NK-92 (cell line): ENCODE results near the gene TBC1D2B.
"Not testable (repeated sequence)": the region's sequence is repeated elsewhere in the genome, so short reads cannot be mapped to it uniquely, and the experiment has no call there.

Source experiments
- DNase-seq: peaks from one replicate; lab custom pipeline; 2025; ENCODE audit not compliant: unreplicated experiment; lab: John Stamatoyannopoulos, UW

The TBC1D2B gene

DNA sequence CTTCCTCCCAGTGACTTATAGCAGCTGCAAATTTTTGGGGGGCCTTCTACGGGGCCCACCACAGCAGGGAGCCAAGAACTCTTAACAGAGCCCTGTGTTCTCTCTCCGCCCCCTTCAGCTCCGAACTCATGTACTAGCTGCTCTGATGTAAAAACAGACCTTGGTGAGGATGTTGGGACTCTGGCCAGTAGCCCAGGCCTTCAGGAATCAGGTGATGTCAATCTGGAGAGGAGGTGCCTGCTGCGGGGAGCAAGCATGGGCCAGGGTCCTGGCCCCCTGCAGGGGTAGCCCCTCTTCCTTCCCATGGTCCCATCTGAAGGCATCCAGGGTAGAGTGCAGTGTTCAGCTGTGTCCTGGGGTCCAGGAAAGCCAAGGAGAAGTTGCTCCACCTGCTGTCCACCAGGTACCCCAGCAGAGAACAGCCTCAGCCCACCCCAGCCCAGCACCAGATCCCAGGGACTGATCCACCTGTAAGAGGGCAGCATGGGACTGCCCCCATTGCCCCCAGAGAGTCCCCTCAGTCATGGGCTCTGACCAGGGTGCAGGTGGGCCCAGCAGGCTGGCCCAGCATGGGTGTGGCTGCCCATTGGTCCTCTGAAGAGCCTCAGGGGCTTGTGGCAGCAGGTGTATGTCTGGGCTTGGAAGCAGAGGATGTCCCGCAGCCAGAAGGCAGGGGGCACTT lies 126.3 kb downstream of the TBC1D2B start:
- DNase-seq = not testable (repeated sequence)

DNA sequence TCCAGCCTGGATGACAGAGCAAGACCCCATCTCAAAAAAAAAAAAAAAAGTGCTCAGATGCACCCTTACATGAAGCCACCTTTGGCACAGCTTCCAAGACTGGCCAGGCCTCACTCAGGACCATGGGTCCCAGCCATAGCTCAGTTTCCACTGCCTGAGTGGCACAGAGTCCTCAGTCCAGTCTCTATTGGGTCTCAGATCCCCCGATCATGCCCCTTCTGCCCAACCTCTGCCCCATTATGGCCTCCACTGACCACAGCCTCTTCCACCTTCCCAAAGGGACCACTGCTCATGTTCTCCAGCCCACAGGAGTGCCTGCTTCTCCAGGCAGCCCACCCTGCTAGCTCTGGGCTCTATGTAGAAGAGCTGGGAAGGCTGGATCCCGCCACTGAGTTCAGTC lies 127.0 kb downstream of the TBC1D2B start:
- not testable (repeated sequence) for DNase-seq

DNA sequence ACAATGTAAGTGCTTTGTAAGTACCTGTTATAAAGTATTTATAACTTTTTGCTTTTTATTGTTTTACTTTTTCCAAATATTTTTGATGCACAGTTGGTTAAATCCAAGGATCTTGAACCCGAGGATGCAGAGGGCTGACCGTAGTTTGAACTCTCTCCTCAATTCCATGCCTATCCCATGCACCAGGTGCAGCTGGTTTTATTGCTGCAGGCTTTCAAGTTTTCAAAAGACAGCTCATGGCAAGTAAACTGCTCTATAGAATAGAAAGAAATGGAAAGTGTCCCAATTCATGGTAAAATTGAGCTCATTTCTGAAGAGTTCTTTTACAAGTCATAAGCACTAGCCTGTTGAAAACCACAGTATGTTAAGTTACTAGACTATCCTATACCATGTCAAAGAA lies 131.9 kb downstream of the TBC1D2B start:
- no peak for DNase-seq
